Trophoblast cell (in vitro differentiated cells and primary cell): ENCODE results near the gene ANXA6.

Experiments used
- DNase-seq, 2 donors: peaks; one replicate each; pipeline ENCODE4 v3.0.0-alpha.2; 2016
- H2AFZ ChIP-seq: 2 replicates; pipeline ENCODE4 v1.6.1; 2013; ENCODE audit warnings: low read length, moderate library complexity, mild to moderate bottlenecking; ENCODE audit not compliant: insufficient read depth, poor library complexity
- H2AK5ac ChIP-seq: 2 replicates; pipeline ENCODE4 v1.6.1; 2013; ENCODE audit warnings: mild to moderate bottlenecking, low read length
- H2BK120ac ChIP-seq: 2 replicates; pipeline ENCODE4 v1.6.1; 2013; ENCODE audit warnings: low read length, mild to moderate bottlenecking, moderate library complexity; ENCODE audit not compliant: insufficient read depth, poor library complexity
- H2BK12ac ChIP-seq: 2 replicates; pipeline ENCODE4 v1.6.1; 2013; ENCODE audit warnings: mild to moderate bottlenecking, low read length, moderate library complexity
- H2BK5ac ChIP-seq: 2 replicates; pipeline ENCODE4 v1.6.1; 2013; ENCODE audit warnings: low read length, low read depth, moderate library complexity, mild to moderate bottlenecking; ENCODE audit not compliant: poor library complexity
- H3K14ac ChIP-seq: 2 replicates; pipeline ENCODE4 v1.6.1; 2013; ENCODE audit warnings: mild to moderate bottlenecking, low read length
- H3K18ac ChIP-seq: 2 replicates; pipeline ENCODE4 v1.6.1; 2013; ENCODE audit warnings: mild to moderate bottlenecking, low read length
- H3K23ac ChIP-seq: 2 replicates; pipeline ENCODE4 v1.6.1; 2013; ENCODE audit warnings: low read length
- H3K27ac ChIP-seq: 2 replicates; pipeline ENCODE4 v1.5.1; 2013; ENCODE audit warnings: low read depth, mild to moderate bottlenecking, inconsistent platforms, low read length, moderate library complexity
- H3K27me3 ChIP-seq: 2 replicates; pipeline ENCODE4 v1.6.1; 2013; ENCODE audit warnings: inconsistent platforms, mild to moderate bottlenecking, low read length, moderate library complexity; ENCODE audit not compliant: insufficient read depth
- H3K36me3 ChIP-seq, 2 experiments: 1 replicate in 1 of 2; 2 replicates in 1 of 2; pipeline ENCODE4 v1.6.1; 2013; ENCODE audit warnings: low read length in 2 of 2, mild to moderate bottlenecking in 2 of 2, moderate library complexity in 1 of 2; ENCODE audit not compliant: insufficient read depth in 2 of 2, control insufficient read depth in 1 of 2
- H3K4ac ChIP-seq: 2 replicates; pipeline ENCODE4 v1.6.1; 2013; ENCODE audit warnings: low read depth, mild to moderate bottlenecking, low read length, moderate library complexity
- H3K4me1 ChIP-seq, 2 experiments: 1 replicate in 1 of 2; 2 replicates in 1 of 2; pipeline ENCODE4 v1.6.1; 2013; ENCODE audit warnings: low read length in 2 of 2, mild to moderate bottlenecking in 2 of 2, moderate library complexity in 1 of 2; ENCODE audit not compliant: insufficient read depth in 2 of 2, control insufficient read depth in 1 of 2
- H3K4me2 ChIP-seq: 2 replicates; pipeline ENCODE4 v1.6.1; 2013; ENCODE audit warnings: inconsistent platforms, mild to moderate bottlenecking, low read length, moderate library complexity
- H3K4me3 ChIP-seq: 2 replicates; pipeline ENCODE4 v1.5.1; 2013; ENCODE audit warnings: mild to moderate bottlenecking, low read depth, low read length, inconsistent platforms
- H3K79me1 ChIP-seq: one replicate; pipeline ENCODE4 v1.6.1; 2013; ENCODE audit warnings: low read length
- H3K79me2 ChIP-seq: 2 replicates; pipeline ENCODE4 v1.6.1; 2013; ENCODE audit warnings: low read length, mild to moderate bottlenecking; ENCODE audit not compliant: control insufficient read depth, insufficient read depth, poor library complexity
- H3K9ac ChIP-seq: 2 replicates; pipeline ENCODE4 v1.6.1; 2013; ENCODE audit warnings: mild to moderate bottlenecking, low read length
- H3K9me3 ChIP-seq: 2 replicates; pipeline ENCODE4 v1.6.1; 2013; ENCODE audit warnings: low read depth, mild to moderate bottlenecking, control low read depth, inconsistent platforms, low read length; ENCODE audit not compliant: insufficient read depth
- H4K12ac ChIP-seq: 2 replicates; pipeline ENCODE4 v1.6.1; 2013; ENCODE audit warnings: low read depth, mild to moderate bottlenecking, low read length, moderate library complexity
- H4K8ac ChIP-seq: 2 replicates; pipeline ENCODE4 v1.6.1; 2013; ENCODE audit warnings: low read depth, mild to moderate bottlenecking, low read length, moderate library complexity
- H4K91ac ChIP-seq: one replicate; pipeline ENCODE4 v1.6.1; 2013; ENCODE audit warnings: low read depth, mild to moderate bottlenecking, low read length, moderate library complexity
- WGBS: extraction: QIAGEN DNeasy Blood & Tissue Kit; methylation state at CpG from one replicate; pipeline ENCODE4 v1.1.7; 2013; ENCODE audit warnings: missing lambda C conversion rate; ENCODE audit not compliant: insufficient read length, insufficient coverage; ENCODE audit errors: extremely low coverage; 5-methylcytosine and 5-hydroxymethylcytosine counted together

Gene ANXA6

GRCh38 chr5:151132963-151133362 lies 24.6 kb downstream of the ANXA6 start:
- H4K12ac ChIP-seq: no peak overlapping the region
- H3K9me3 ChIP-seq: no peaks in the 10 kb centered on the region
- no peak overlapping the region for H3K14ac ChIP-seq
- no peak overlapping the region for H3K4me2 ChIP-seq
- H3K79me2 ChIP-seq: no peaks in the 10 kb centered on the region
- no peak overlapping the region for H3K18ac ChIP-seq
- peaks cover 5% of the 10 kb centered on the region for H3K79me1 ChIP-seq
- peaks cover 38 to 60% of the 10 kb centered on the region in 2 experiments for H3K36me3 ChIP-seq
- peaks cover 5 to 14% of the 10 kb centered on the region in 2 experiments for H3K4me1 ChIP-seq
- H2BK120ac ChIP-seq: no peak overlapping the region
- DNase-seq: no peak
- no peak overlapping the region for H3K4me3 ChIP-seq
- H3K27ac ChIP-seq: no peak overlapping the region
- H3K23ac ChIP-seq: no peak overlapping the region
- no peak overlapping the region for H3K9ac ChIP-seq
- H4K8ac ChIP-seq: no peak overlapping the region
- H3K4ac ChIP-seq: no peak overlapping the region
- no peak overlapping the region for H2BK12ac ChIP-seq
- H2BK5ac ChIP-seq: no peak overlapping the region
- H2AFZ ChIP-seq: no peak overlapping the region
- no peak overlapping the region for H2AK5ac ChIP-seq
- H4K91ac ChIP-seq: no peak overlapping the region
- H3K27me3 ChIP-seq: no peaks in the 10 kb centered on the region
- WGBS: no CpG with 5 or more reads among the region's 4 CpGs

- Histone ChIP-seq H3K4me1 (peaks cover 5 to 16% of the 10 kb centered on the region in 2 experiments), H3K4me3 (no peak overlapping the region), H2BK12ac (peak overlapping the region; percentile 46), H2AK5ac (no peak overlapping the region), H3K79me1 (peaks cover 5% of the 10 kb centered on the region), H3K27ac (no peak overlapping the region), H3K9ac (no peak overlapping the region), H2BK120ac (no peak overlapping the region), H3K4ac (no peak overlapping the region), H2BK5ac (peak overlapping the region; percentile 2), H3K14ac (no peak overlapping the region), H3K4me2 (no peak overlapping the region), H3K9me3 (no peaks in the 10 kb centered on the region), H4K91ac (peak overlapping the region; percentile 2), H2AFZ (no peak overlapping the region), H3K23ac (no peak overlapping the region), H3K18ac (no peak overlapping the region), H4K12ac (no peak overlapping the region), H4K8ac (no peak overlapping the region), H3K36me3 (peaks cover 33 to 56% of the 10 kb centered on the region in 2 experiments), H3K27me3 (no peaks in the 10 kb centered on the region), H3K79me2 (no peaks in the 10 kb centered on the region)
- WGBS: no CpG with 5 or more reads among the region's 13 CpGs
- DNase-seq: peak; percentile 77
Observed at GRCh38 chr5:151130922-151131891, 26.4 kb downstream of the ANXA6 start.

GRCh38 chr5:151130235-151130921 lies 27.2 kb downstream of the ANXA6 start:
- Histone ChIP-seq H3K4me2 (no peak overlapping the region), H3K27me3 (no peaks in the 10 kb centered on the region), H4K12ac (no peak overlapping the region), H3K9me3 (no peaks in the 10 kb centered on the region), H2AFZ (no peak overlapping the region), H3K4me3 (no peak overlapping the region), H2BK120ac (no peak overlapping the region), H2BK12ac (no peak overlapping the region), H3K79me2 (no peaks in the 10 kb centered on the region), H3K23ac (no peak overlapping the region), H2BK5ac (peak overlapping the region; percentile 16), H3K27ac (no peak overlapping the region), H3K4ac (no peak overlapping the region), H3K79me1 (peaks cover 5% of the 10 kb centered on the region), H4K8ac (no peak overlapping the region), H3K9ac (no peak overlapping the region), H2AK5ac (no peak overlapping the region), H3K4me1 (peaks cover 5 to 16% of the 10 kb centered on the region in 2 experiments), H4K91ac (peak overlapping the region; percentile 60), H3K14ac (no peak overlapping the region), H3K36me3 (peaks cover 31 to 56% of the 10 kb centered on the region in 2 experiments), H3K18ac (no peak overlapping the region)
- peak; percentile 56 to 69 for DNase-seq
- no CpG with 5 or more reads among the region's 8 CpGs for WGBS

GRCh38 chr5:151128817-151129216 lies 28.8 kb downstream of the ANXA6 start:
- no peak overlapping the region for H3K27ac ChIP-seq
- no peak overlapping the region for H2BK5ac ChIP-seq
- H2AFZ ChIP-seq: no peak overlapping the region
- H2BK120ac ChIP-seq: no peak overlapping the region
- H3K9ac ChIP-seq: no peak overlapping the region
- no peak overlapping the region for H3K4me3 ChIP-seq
- no peak overlapping the region for H4K91ac ChIP-seq
- no peak overlapping the region for H3K23ac ChIP-seq
- no peaks in the 10 kb centered on the region for H3K79me2 ChIP-seq
- H3K27me3 ChIP-seq: no peaks in the 10 kb centered on the region
- peaks cover 37 to 57% of the 10 kb centered on the region in 2 experiments for H3K36me3 ChIP-seq
- H3K14ac ChIP-seq: no peak overlapping the region
- H4K12ac ChIP-seq: no peak overlapping the region
- no peak overlapping the region for H2BK12ac ChIP-seq
- peaks cover 5% of the 10 kb centered on the region for H3K79me1 ChIP-seq
- no peak overlapping the region for H2AK5ac ChIP-seq
- no peak for DNase-seq
- WGBS: no CpG with 5 or more reads among the region's 4 CpGs
- no peak overlapping the region for H3K4ac ChIP-seq
- H3K18ac ChIP-seq: no peak overlapping the region
- no peak overlapping the region for H4K8ac ChIP-seq
- no peak overlapping the region for H3K4me2 ChIP-seq
- H3K9me3 ChIP-seq: no peaks in the 10 kb centered on the region
- peaks cover 0 to 6% of the 10 kb centered on the region in 2 experiments for H3K4me1 ChIP-seq
